Measurements from ENCODE around the gene FAM20B. TPM values are rescaled to one million over a fixed set of nuclear protein-coding genes. Genes with fewer than 3 reads are reported as not detected.
A peak's percentile ranks its signal among the peaks of the same experiment; 100 is the strongest.

Gene FAM20B
- total and polyA plus RNA-seq, 2 of the 8 experiments (the other 6 are each of a cell fraction or from before 2014, with no cell fraction given), result 8.3 to 36.6 TPM

- no peak within 1 kb of the TSS for H2BK15ac ChIP-seq (ENCODE audit: low read length)
- no peak for FAIRE-seq
- H4K5ac ChIP-seq (ENCODE audit: insufficient read length, low read depth, low read length), result peak within 1 kb of the TSS; percentile 0
- H3K9me3 ChIP-seq (ENCODE audit: insufficient read depth in 2 of 2, low read depth in 1 of 2, low read length in 1 of 2), result no peaks in the 10 kb centered on the region
- no peak within 1 kb of the TSS for H3K23ac ChIP-seq (ENCODE audit: insufficient read length)
- H3K18ac ChIP-seq (ENCODE audit: extremely low read depth, low read length), result peak within 1 kb of the TSS; percentile 90
- H3K36me3 ChIP-seq (ENCODE audit: control insufficient read depth in 2 of 4, insufficient read depth in 4 of 4, low read length in 3 of 4), result no peaks in the 10 kb centered on the region; a peak in 1 of 8 replicates
- no peaks in the 10 kb centered on the region for H3K79me2 ChIP-seq (ENCODE audit: control insufficient read depth in 1 of 2, insufficient read depth in 2 of 2, low read length in 2 of 2)
- H3K27ac ChIP-seq (ENCODE audit: low read depth, low read length), result 0 out of 2 replicates have a peak within 1 kb of the TSS, but pooled peaks have one; percentile 35
- peak within 1 kb of the TSS; percentile 81; the same call in 1 of the 2 replicates for H4K8ac ChIP-seq (ENCODE audit: extremely low read depth, insufficient read depth, low read length)
- H2BK20ac ChIP-seq (ENCODE audit: low read length), result no peak within 1 kb of the TSS
- H3K4me3 ChIP-seq (ENCODE audit: extremely low read depth in 1 of 4, insufficient read depth in 2 of 4, low read depth in 3 of 4, low read length in 4 of 4), result peak within 1 kb of the TSS; percentile 55 to 74 (median 70)
- no peak within 1 kb of the TSS for H2BK120ac ChIP-seq (replicated peaks; ENCODE audit: low read depth, low read length)
- H3K4me2 ChIP-seq (ENCODE audit: insufficient read depth in 1 of 2, low read depth in 2 of 2, low read length in 2 of 2), result peak within 1 kb of the TSS; percentile 98 to 99
- no peaks in the 10 kb centered on the region for H4K20me1 ChIP-seq (replicated peaks in 1 of 2; ENCODE audit: control insufficient read depth in 1 of 2, insufficient read depth in 2 of 2, low read length in 2 of 2)
- H3K4me1 ChIP-seq (replicated peaks in 1 of 4; ENCODE audit: control insufficient read depth in 3 of 4, insufficient read depth in 4 of 4, low read length in 3 of 4), result peaks cover 0 to 11% (median 4%) of the 10 kb centered on the region in 4 experiments; a peak in 6 of 7 replicates
- no peak within 1 kb of the TSS for H3K4ac ChIP-seq (replicated peaks; ENCODE audit: insufficient read length, low read depth, low read length)
- no peak within 1 kb of the TSS for H3K56ac ChIP-seq (replicated peaks; ENCODE audit: insufficient read length, low read depth, low read length)
- H3K79me1 ChIP-seq (ENCODE audit: low read depth, low read length), result peaks cover 3% of the 10 kb centered on the region
- H2BK12ac ChIP-seq (ENCODE audit: low read depth, low read length), result 0 out of 2 replicates have a peak within 1 kb of the TSS, but pooled peaks have one; percentile 21
- CTCF ChIA-PET (ENCODE audit: partially characterized antibody), result interaction anchor here (1.3 to 4.2 kb wide), 7 partner anchors 12 to 539 kb away, joined by 3 to 15 read pairs (median 5); no protein-coding TSS in a partner anchor
- POLR2A ChIA-PET (ENCODE audit: partially characterized antibody), result interaction anchor here (0.7 to 2.2 kb wide), 8 partner anchors 8 to 1045 kb away, joined by 3 to 9 read pairs (median 4); no protein-coding TSS in a partner anchor
- H3K27me3 ChIP-seq (replicated peaks in 1 of 4; ENCODE audit: control insufficient read depth in 3 of 4, extremely low read depth in 1 of 4, insufficient read depth in 3 of 4, low read length in 3 of 4), result no peaks in the 10 kb centered on the region
- no peak within 1 kb of the TSS for H2AK5ac ChIP-seq (ENCODE audit: low read depth, low read length)
- no peak within 1 kb of the TSS for H4K91ac ChIP-seq (replicated peaks; ENCODE audit: insufficient read length, low read length)
- no peak within 1 kb of the TSS for H3K14ac ChIP-seq (ENCODE audit: insufficient read length)
- WGBS, 2 experiments (ENCODE audit: extremely low coverage in 1 of 2, insufficient coverage in 1 of 2, insufficient read length in 1 of 2, insufficient replicate concordance in 2 of 2, low coverage in 1 of 2, low lambda C conversion rate in 2 of 2, missing lambda C conversion rate in 1 of 2), result 2% methylated on average over 43 of the region's 51 CpGs; no CpG with 5 or more reads in 1 of the 2 experiments
- peak within 1 kb of the TSS; percentile 81 for H2AFZ ChIP-seq (ENCODE audit: low read length)
- peak; percentile 79 to 93 for DNase-seq (ENCODE audit: low read depth in 1 of 2, low spot score in 2 of 2)
- peak within 1 kb of the TSS; percentile 61 to 72 (median 62) for H3K9ac ChIP-seq (replicated peaks in 1 of 4; ENCODE audit: extremely low read depth in 1 of 4, low read depth in 3 of 4, low read length in 3 of 4)
- H3K23me2 ChIP-seq (ENCODE audit: low read depth, low read length), result peaks cover 13% of the 10 kb centered on the region
- peak within 1 kb of the TSS; percentile 30; the same call in 1 of the 2 replicates for H2BK5ac ChIP-seq (ENCODE audit: low read depth, low read length)
- TF ChIP-seq TAF7 (optimal IDR thresholded peaks at IDR 0.05; ENCODE audit: borderline replicate concordance, low read depth, low read length) (peak; percentile 52), RFX5 (IDR thresholded peaks at IDR 0.05; ENCODE audit: borderline replicate concordance, low read depth, low read length) (no peak), EGR1 (IDR thresholded peaks at IDR 0.05; ENCODE audit: borderline replicate concordance, low read depth, low read length) (no peak), ASH2L (IDR thresholded peaks at IDR 0.05; ENCODE audit: low read length) (peak; percentile 83), NANOG (IDR thresholded peaks at IDR 0.05; ENCODE audit: insufficient read depth, low read depth, low read length, poor library complexity, severe bottlenecking) (no peak), POLR2AphosphoS5 (IDR thresholded peaks at IDR 0.05; ENCODE audit: low read depth, low read length) (peak; percentile 45), EZH2 (IDR thresholded peaks at IDR 0.05; ENCODE audit: low read depth, low read length, severe bottlenecking) (no peak)
These were observed 56.1 kb downstream of the FAM20B start, which contains the start of gene TOR3A for GRCh38 chr1:179081687-179082332. Gene TOR3A, plus strand, starts transcription at chr1:179082070. Its CDS starts 59 bp downstream, at chr1:179082129.
